HG03280 (cell line): ENCODE results near the gene TEX11.

ENCODE experiments used
- ATAC-seq: cut with Tn5 transposase; IDR thresholded peaks from one replicate; pipeline ENCODE4 v1.9.1; 2021; ENCODE audit warnings: mild to moderate bottlenecking, moderate library complexity; ENCODE audit not compliant: unreplicated experiment

The TEX11 gene

GRCh38 chrX:70500826-70501225, 407.7 kb downstream of the TEX11 start:
- ATAC-seq: no peak

GRCh38 chrX:70498129-70498528, 410.4 kb downstream of the TEX11 start:
- ATAC-seq: no peak

DNA sequence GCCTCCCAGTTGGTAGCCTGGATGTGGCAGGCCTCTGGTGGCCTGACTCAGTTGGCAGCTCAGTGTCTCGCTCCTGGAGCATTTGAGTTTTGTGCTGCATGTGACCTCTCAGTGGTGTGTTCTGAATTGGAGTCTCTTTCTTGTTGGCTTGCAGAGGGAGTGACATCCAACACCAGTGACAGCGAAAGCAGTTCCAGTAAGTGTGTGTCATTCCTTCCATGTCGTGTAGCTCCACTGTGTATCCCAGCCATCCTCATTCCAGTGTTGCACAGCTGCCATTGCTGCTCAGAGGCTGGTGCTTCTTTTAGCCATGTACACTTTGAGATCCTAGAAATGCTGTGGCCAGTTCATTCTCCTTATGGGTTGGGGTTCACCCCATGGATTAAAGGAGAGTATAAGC, 411.5 kb downstream of the TEX11 start:
- ATAC-seq: no peak

DNA sequence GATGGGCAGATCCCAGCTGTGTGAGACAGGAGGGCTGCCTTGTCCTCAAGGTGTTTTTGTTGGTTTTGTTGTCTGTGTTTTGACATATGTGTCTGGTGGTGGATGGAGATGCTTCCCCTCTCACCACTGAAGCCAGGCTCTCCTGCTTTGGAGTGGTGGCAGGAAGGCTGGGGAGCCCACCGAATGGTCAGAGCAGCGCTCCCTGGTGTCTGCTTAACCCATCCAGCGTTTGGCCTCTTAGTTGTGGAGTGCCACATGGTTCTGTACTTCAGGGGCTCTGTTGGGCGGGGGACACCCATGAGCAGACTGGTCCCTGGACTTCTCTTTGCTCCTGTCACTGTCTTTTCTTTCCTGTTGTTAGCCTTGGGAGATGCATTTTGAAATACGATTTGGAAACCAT, 412.0 kb downstream of the TEX11 start:
- ATAC-seq: no peak

DNA sequence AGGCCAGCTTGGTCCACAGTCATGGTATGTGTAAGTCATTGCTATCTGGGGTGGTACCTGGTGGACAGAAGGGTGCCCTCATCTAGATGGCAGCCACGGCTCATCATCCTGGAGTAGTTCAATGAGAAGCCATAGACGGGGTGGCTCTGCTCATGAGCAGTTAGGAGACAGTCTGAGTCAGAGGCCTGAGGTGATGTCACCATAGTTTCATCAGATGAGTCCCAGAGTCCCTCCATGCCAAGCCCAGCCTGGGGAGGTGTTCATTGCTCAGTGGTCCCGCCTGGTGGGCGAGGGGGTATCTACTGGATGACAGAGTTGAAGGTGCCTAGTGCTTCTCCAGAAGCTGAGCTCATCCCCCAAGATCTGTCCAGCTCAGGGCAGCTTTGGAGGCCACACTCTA, 414.1 kb downstream of the TEX11 start:
- no peak for ATAC-seq

DNA sequence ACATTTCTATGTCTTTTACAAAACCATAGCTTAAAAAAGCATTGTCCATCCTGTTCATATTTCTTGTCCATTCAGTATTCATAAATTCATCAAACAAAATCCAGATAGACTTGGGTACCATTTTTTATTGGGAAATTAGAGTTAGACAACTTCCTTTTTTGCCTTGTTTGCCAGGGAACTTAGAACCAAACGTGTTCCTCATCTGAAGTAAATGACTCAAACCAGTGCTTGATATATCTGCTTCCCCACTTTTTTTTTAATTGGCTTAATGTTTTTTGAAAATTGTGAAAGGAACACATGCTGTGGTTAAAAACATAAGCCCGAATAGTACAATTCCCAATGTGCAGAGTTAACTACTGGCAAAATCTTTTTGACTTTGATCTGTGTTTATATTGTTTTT, 419.7 kb downstream of the TEX11 start:
- ATAC-seq: no peak

GRCh38 chrX:70485466-70485865, 423.0 kb downstream of the TEX11 start:
- ATAC-seq: no peak

GRCh38 chrX:70482300-70482699, 426.2 kb downstream of the TEX11 start:
- ATAC-seq: no peak

- ATAC-seq: no peak
Observed at GRCh38 chrX:70481471-70482270, 426.8 kb downstream of the TEX11 start.

- no peak for ATAC-seq
Observed at GRCh38 chrX:70480660-70481018, 427.9 kb downstream of the TEX11 start.

- no peak for ATAC-seq
Observed at GRCh38 chrX:70479922-70480659, 428.4 kb downstream of the TEX11 start.

DNA sequence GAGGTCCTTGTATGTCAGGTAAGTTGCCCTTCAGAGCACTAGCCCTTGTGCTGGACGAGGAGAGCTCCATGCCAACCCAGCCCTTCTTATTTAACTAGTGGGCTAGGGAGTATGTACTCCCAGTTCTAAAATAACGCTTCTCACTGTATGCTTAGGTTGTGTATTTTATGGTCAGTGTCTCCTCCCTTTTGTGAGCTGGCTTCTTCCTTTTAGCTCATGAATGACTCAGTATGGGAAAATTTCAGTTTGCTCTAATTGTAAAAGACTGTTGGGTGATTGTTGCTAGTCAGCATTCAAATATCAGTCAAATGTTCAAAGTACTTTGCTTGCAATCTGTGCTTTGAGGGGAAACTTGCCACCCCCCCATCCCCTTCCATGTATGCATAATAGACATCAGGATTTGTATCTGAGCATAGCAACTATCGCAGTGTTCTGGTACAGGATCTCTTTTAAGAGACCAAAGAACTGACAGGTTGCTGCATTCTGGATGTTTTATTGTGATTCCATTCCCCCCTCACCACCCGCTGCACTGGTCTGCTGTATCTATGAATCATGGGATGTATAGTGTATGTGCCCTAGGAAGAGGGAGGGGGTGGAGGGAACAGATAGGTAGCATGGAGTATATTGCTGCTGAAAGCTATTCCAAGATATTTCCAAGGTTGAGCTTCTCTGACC, 429.1 kb downstream of the TEX11 start:
- no peak for ATAC-seq
